ENCODE results near the gene NR6A1.

The NR6A1 gene

GRCh38 chr9:124684169-124684568 lies 86.9 kb downstream of the NR6A1 start:
- no peak for DNase-seq

GRCh38 chr9:124683043-124683442 lies 88.1 kb downstream of the NR6A1 start:
- DNase-seq, result no peak

- DNase-seq, result no peak
Observed at GRCh38 chr9:124680714-124681390, 90.3 kb downstream of the NR6A1 start.

- DNase-seq, result no peak
Observed at GRCh38 chr9:124680049-124680448, 91.1 kb downstream of the NR6A1 start.

GRCh38 chr9:124676159-124676551 lies 95.0 kb downstream of the NR6A1 start:
- DNase-seq, result no peak

- DNase-seq, result no peak
Observed at GRCh38 chr9:124675261-124676158, 95.6 kb downstream of the NR6A1 start.

- no peak for DNase-seq
Observed at GRCh38 chr9:124674651-124675050, 96.5 kb downstream of the NR6A1 start.

GRCh38 chr9:124673063-124673462 lies 98.0 kb downstream of the NR6A1 start:
- DNase-seq, result no peak

GRCh38 chr9:124671861-124672260 lies 99.2 kb downstream of the NR6A1 start:
- no peak for DNase-seq

GRCh38 chr9:124666642-124667041 lies 104.5 kb downstream of the NR6A1 start:
- no peak for DNase-seq

GRCh38 chr9:124665391-124666058 lies 105.6 kb downstream of the NR6A1 start:
- no peak for DNase-seq

GRCh38 chr9:124664143-124664542 lies 107.0 kb downstream of the NR6A1 start:
- DNase-seq, result no peak

GRCh38 chr9:124663046-124663961 lies 107.8 kb downstream of the NR6A1 start:
- no peak for DNase-seq

GRCh38 chr9:124662561-124662960 lies 108.5 kb downstream of the NR6A1 start:
- DNase-seq, result no peak

GRCh38 chr9:124661271-124661670 lies 109.8 kb downstream of the NR6A1 start:
- no peak for DNase-seq

GRCh38 chr9:124660341-124660801 lies 110.7 kb downstream of the NR6A1 start:
- peak; percentile 90 for DNase-seq

GRCh38 chr9:124659099-124659659 lies 111.9 kb downstream of the NR6A1 start:
- DNase-seq, result peak; percentile 99

- peak; percentile 98 for DNase-seq
Observed at GRCh38 chr9:124658165-124659017, 112.7 kb downstream of the NR6A1 start.

GRCh38 chr9:124657516-124657915 lies 113.6 kb downstream of the NR6A1 start:
- DNase-seq, result no peak

GRCh38 chr9:124654431-124654830 lies 116.7 kb downstream of the NR6A1 start:
- DNase-seq, result no peak
